ENCODE results near the gene KLK11. TPM values are rescaled to one million over a fixed set of nuclear protein-coding genes. Genes with fewer than 3 reads are reported as not detected.

KLK11 gene
- total and polyA plus RNA-seq, 4 donors = 0.07 to 0.25 TPM; not detected in 2

DNA sequence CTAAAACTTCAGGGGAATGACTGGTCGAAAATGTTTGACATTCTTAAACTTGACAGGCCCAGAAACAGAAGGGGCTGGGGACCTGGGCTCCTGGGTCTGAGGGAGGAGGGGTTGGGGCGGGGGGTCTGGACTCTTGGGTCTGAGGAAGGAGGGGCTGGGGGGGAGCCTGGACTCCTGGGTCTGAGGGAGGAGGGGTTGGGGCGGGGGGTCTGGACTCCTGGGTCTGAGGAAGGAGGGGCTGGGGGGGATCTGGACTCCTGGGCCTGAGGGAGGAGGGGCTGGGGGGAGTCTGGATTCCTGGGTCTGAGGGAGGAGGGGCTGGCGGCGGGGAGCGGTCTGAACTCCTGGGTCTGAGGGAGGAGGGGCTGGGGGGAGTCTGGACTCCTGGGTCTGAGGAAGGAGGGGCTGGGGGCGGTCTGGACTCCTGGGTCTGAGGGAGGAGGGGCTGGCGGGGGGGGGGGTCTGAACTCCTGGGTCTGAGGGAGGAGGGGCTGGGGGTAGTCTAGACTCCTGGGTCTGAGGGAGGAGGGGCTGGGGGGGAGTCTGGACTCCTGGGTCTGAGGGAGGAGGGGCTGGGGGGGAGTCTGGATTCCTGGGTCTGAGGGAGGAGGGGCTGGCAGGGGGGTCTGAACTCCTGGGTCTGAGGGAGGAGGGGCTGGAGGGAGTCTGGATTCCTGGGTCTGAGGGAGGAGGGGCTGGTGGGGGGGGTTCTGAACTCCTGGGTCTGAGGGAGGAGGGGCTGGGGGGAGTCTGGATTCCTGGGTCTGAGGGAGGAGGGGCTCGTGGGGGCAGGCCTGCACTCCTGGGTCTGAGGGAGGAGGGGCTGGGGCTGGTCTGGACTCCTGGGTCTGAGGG lies 51.5 kb downstream of the KLK11 start:
- 46% methylated on average over 8 of the region's 9 CpGs for WGBS
- Histone ChIP-seq H3K4me1 (ENCODE audit: control insufficient read depth in 4 of 4, insufficient read depth in 4 of 4, low read length in 3 of 4) (no peaks in the 10 kb centered on the region), H3K27me3 (ENCODE audit: control insufficient read depth in 4 of 4, insufficient read depth in 4 of 4, low read length in 3 of 4) (peaks cover 0 to 5% (median under 1%) of the 10 kb centered on the region in 4 donors), H3K9ac (ENCODE audit: low read depth in 1 of 2, low read length in 2 of 2) (no peak overlapping the region), H3K27ac (ENCODE audit: low read depth in 1 of 2, low read length in 2 of 2) (no peak overlapping the region), H3K36me3 (ENCODE audit: control insufficient read depth in 4 of 4, insufficient read depth in 3 of 4, low read depth in 1 of 4, low read length in 3 of 4) (no peaks in the 10 kb centered on the region), H3K4me3 (ENCODE audit: low read depth in 1 of 3, low read length in 3 of 3) (no peak overlapping the region), H3K9me3 (ENCODE audit: control insufficient read depth in 4 of 4, low read length in 3 of 4) (no peaks in the 10 kb centered on the region)
- DNase-seq (ENCODE audit: low spot score) = no peak
- TF ChIP-seq YY1 (IDR thresholded peaks at IDR 0.05) (no peak), CTCF (IDR thresholded peaks at IDR 0.05; ENCODE audit: low read depth, low read length, missing input control) (no peak), REST (IDR thresholded peaks at IDR 0.05) (no peak), TAF1 (conservative IDR thresholded peaks at IDR 0.05) (no peak), SP1 (IDR thresholded peaks at IDR 0.05) (no peak), RAD21 (IDR thresholded peaks at IDR 0.05) (no peak), ZBTB33 (IDR thresholded peaks at IDR 0.05) (no peak), RXRA (IDR thresholded peaks at IDR 0.05) (no peak)

DNA sequence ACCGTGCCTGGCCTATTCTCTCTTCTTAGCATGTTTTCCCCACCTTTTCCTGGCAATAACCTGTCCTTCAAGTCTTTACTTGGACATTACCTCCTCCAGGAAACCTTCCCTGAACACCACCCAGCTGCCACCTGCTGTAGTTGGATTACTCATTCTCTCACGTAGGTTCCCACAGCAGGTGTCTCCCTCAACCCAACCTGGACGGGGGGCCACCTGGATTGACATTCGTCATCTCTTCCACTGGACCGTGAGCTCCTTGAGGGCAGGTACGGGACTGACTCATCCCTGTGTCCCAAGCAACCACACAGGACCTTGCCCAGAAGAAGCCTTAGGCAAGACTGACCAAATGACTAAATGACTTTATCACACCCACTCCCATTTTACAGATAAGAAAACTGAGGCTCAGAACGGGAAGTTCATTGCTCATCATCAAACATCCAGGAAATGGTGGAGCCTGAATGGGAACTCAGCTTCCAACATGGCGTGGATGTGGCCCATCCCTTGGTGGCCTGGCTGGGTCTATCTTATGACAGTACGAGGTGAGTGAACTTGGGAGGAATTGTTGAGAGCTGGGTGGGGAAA lies 53.5 kb downstream of the KLK11 start:
- Histone ChIP-seq H3K27me3 (ENCODE audit: control insufficient read depth in 4 of 4, insufficient read depth in 4 of 4, low read length in 3 of 4) (peaks cover 0 to 4% (median 2%) of the 10 kb centered on the region in 4 donors), H3K27ac (ENCODE audit: low read depth in 1 of 2, low read length in 2 of 2) (no peak overlapping the region), H3K9ac (ENCODE audit: low read depth in 1 of 2, low read length in 2 of 2) (no peak overlapping the region), H3K4me1 (ENCODE audit: control insufficient read depth in 4 of 4, insufficient read depth in 4 of 4, low read length in 3 of 4) (no peaks in the 10 kb centered on the region), H3K4me3 (ENCODE audit: low read depth in 1 of 3, low read length in 3 of 3) (no peak overlapping the region), H3K36me3 (ENCODE audit: control insufficient read depth in 4 of 4, insufficient read depth in 3 of 4, low read depth in 1 of 4, low read length in 3 of 4) (no peaks in the 10 kb centered on the region), H3K9me3 (ENCODE audit: control insufficient read depth in 4 of 4, low read length in 3 of 4) (no peaks in the 10 kb centered on the region)
- WGBS = 67% methylated on average over 9 of the region's 9 CpGs
- no peak for DNase-seq (ENCODE audit: low spot score)
- TF ChIP-seq HNF4G (IDR thresholded peaks at IDR 0.05) (no peak), FOXA1 (IDR thresholded peaks at IDR 0.05) (no peak), ZBTB33 (IDR thresholded peaks at IDR 0.05) (no peak), JUND (IDR thresholded peaks at IDR 0.05) (no peak), GABPA (IDR thresholded peaks at IDR 0.05 in 1 of 2, conservative IDR thresholded peaks at IDR 0.05 in 1 of 2) (no peak), CTCF (IDR thresholded peaks at IDR 0.05; ENCODE audit: low read depth, low read length, missing input control) (no peak), REST (IDR thresholded peaks at IDR 0.05) (no peak), TAF1 (conservative IDR thresholded peaks at IDR 0.05) (no peak), EGR1 (IDR thresholded peaks at IDR 0.05; ENCODE audit: low read depth in 2 of 2) (no peak)

Measured in liver (tissue), 9 donors.